ENCODE measurements around the gene TANK.
"Not testable (repeated sequence)": the region's sequence is repeated elsewhere in the genome, so short reads cannot be mapped to it uniquely, and the experiment has no call there.

The TANK gene, protein sequence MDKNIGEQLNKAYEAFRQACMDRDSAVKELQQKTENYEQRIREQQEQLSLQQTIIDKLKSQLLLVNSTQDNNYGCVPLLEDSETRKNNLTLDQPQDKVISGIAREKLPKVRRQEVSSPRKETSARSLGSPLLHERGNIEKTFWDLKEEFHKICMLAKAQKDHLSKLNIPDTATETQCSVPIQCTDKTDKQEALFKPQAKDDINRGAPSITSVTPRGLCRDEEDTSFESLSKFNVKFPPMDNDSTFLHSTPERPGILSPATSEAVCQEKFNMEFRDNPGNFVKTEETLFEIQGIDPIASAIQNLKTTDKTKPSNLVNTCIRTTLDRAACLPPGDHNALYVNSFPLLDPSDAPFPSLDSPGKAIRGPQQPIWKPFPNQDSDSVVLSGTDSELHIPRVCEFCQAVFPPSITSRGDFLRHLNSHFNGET

DNA sequence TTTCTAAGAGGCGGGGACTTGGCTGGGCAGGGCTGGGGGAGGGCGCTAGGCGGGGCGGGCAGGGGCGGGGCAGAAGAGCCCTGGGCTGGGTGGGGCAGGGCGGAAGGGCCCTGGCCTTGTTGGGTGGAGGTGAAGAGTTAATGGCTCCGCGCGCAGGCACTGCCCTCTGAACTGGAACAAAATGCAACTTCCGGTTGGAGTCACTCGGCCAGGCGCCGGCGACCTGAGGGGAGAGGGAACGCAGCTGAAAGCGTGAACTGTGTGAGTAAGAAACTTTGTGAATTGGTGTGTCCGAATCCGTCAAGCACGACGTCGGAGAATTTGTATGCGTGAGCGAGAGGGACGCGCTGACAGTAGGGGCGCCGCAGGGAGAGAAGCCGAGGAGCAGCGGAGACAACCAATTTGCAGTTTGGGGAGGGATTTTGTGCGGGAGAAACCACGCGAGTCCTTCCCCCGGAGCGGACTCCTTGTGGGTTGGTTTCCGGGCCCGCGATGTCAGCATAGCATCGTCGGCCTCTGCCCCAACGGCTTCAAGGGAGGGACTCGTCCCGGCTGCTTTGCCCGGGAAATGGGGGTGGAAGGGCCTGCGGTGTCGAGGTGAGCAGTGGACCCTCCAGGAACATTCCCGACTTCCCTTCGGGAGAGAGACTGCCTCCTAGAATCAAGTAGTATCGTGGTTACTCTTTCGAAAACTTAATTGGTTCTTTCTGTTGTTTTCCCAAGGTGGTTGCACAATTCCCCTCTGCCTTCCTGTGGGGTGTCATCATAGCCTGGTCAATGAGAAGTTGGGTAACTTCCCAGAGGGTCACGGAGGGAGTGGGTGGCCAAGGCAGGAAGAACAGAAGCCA lies at the start of gene TANK:
TSS of gene TANK (plus strand) at position 203 of the 848 bp plus-strand sequence. CDS start 19,235 bp downstream, outside the sequence.
- peak; percentile 83 for DNase-seq

DNA sequence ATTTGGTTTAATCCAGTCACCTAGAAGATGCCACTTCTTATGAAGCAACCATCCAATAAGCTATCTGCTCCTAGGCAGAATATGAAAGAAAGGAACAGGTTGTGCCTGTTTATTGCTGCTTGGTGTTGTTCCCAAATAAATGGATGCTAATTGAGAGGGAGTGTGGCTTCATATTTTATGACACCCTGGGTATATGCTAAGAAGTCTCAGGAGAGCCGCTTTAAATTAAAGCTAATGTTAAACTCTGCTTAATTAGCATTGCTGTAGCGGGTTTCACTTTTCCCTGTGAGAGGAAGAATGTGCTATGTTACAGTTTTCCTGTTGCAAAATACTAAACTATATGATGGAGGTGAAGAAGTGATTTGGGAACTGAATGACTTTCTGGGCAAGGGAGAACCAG lies 48.7 kb upstream of the TANK start:
- DNase-seq, result no peak

DNA sequence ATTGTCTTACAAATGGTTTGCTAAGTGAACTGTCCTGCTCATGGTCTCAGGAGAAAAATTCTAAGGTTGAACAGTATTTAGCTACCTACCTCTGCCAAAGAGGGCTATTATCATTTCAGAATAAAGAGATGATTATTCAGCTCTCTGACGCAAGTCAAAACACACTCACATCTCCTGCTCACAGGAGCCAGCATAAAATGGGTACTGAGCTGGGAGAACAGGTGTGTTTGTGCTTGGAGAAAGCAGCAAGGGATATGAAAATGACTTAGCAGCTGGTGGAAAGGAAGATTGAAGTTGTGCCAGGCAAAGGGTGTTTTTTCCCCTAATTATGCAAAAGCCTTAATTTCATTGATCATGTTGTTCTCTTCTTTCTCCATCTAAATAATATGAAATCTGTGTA lies 47.3 kb upstream of the TANK start:
- no peak for DNase-seq

DNA sequence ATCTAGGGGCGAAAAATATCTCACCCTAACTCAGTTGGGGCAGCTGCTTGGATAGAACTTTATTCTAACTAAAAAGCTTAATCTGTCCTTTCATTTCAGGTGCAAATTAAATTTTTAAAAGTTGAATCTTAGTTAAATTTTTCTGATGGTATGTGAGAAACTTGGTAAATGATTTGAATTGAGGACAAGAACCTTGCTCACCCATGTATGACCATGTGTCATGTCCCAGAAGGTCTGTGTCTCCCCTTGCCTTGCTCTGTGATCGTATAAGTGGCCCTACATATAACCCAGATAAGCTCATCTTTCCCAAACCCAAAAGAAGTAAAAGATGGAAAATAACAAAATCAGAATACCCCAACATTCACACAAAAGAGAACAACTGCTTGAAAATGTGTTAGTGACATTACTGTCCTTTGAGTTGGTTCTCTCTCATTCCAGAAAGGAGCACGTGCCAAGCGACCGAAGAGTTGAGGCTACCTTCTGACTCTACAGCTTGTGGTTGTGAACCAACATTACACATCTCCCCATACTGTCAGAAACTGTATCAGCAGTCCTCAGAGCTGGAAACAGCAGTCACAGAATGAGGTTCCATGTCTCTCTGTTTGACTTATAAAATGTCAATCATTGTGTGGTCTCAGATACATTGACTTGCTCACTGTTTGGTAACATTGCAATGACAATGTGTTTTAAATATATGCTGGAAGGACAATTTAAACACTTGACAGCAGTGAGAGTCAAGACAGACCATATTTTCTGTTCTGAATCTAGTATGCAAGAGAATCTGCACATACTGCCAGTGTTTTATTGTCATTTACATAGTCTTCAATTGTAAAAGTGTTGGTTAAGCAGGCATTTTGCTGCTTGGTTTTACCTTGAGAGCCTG lies 46.3 kb upstream of the TANK start:
- DNase-seq, result no peak

DNA sequence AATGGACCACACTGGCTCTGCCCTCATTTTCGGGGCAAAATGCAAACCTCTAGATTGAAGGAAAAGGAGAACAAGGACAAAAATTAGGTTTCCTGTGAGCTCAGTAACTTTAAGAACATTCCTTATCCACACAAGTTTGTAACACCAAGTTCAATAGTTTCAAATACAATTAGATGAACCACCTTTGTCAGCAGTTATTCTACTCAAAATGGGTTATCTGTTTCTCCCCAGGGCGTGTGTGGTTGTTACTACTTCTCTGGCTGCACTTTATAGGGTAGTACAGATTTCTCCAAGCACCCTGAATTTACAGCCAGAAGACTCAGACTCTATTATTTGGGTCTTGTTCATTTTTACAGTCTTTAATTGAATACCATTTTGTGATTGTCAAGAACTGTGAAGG lies 45.0 kb upstream of the TANK start:
- no peak for DNase-seq

DNA sequence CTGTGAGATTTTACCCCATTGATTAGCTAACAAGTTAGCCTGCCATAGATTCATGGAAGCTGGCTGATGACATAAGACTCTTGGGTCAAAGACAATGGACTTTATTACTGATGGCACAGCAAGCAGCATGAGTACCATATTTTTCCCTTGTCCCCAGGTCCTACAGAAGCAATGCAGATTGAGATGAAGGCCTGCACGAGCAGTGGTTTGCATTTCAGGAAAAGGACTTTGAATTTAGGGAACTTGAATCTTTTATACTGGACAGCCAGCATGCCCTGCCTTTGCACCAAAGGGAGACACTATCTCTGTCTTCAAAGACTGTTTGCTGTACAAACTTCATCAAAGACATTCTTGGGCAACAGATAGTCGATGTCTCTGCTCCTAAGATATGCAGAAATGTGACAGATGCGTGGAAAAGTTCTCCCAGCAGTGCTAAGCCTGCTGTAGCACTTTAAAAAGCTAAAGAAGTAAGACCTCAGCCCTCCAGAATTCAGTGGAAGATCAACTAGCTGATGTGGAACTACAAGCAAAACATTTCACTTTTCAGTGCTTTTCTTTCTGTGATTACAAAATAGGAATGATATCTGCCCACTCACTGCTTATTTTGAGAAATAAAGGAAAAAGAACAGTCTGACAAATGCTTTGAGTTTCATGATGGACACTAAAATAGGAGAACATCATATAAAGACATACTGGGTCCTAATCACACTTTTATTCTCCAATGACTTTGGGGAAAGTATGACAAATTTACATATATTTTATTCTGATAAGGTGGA lies 44.4 kb upstream of the TANK start:
- no peak for DNase-seq

DNA sequence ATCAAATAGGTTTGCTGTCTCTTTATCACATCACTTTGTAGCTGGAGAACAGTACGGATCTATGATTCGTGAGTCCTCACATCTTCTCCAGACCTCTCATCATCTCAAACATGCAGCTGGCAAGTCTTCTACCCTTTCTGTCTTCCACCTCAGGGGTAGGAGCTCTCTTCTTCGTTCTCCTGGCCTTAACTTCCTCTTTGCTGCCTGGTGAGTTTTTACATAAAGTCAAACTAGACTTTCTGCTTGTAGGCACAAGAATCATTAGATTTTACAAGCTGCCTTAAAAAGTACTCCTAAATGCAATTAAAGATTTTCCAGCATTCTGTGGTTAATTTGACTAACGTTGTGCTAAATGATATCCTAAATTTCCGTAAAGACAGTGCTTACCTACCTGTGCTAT lies 43.7 kb upstream of the TANK start:
- no peak for DNase-seq

DNA sequence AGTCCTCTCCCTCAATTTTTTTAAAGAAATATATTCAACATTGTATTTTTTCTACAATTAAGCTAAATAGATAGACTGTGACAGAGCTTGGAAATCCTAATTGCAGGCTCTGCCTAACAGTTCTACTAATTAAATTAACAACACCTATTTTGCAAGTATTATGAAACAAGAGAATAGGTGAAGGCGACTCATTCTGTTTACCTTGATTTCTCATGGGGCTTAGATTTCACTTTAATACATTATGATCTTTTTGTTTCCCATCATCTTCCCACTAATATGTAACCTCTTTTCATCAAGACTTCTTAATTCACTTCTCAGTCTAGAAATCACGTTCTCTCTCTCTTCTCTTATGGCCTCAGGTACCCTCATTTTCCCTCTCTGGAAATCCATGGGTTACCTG lies 42.7 kb upstream of the TANK start:
- DNase-seq, result no peak

DNA sequence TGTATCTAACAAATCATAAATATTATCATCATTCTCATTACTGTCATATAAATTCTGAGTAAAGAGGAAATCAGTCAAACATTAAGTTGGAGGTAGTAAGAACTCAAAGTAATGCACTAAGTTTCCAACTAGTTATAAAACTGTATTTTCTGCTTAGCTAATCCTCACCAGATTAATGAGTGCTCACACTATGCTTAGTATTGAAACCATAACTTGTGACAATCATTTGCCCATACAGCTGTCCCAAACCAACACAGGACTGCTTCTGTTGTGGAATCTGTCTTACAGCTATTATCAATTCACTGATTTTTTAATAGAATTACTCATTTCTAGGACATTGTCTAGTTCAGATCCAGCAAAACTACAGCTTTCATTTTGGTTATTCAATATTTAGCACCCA lies 41.5 kb upstream of the TANK start:
- DNase-seq, result no peak

DNA sequence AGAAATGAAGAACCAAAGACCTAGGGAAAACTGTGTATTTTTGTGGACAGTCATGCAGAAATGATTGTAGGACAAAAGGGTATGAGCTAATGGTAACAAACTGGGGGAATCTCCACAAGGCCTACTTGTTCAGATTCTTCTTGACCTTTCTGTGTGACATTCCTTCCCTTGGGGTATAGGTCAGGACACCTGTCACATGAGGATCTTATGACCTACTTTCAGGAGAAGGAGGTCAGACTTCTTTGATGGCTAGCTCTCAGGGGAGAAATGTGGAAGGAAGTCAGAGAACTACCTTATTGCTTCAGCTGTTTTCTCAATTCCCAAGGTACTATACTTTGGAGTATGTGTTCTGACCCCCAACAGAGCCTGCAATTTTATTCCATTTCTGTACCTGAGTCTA lies 40.7 kb upstream of the TANK start:
- no peak for DNase-seq

DNA sequence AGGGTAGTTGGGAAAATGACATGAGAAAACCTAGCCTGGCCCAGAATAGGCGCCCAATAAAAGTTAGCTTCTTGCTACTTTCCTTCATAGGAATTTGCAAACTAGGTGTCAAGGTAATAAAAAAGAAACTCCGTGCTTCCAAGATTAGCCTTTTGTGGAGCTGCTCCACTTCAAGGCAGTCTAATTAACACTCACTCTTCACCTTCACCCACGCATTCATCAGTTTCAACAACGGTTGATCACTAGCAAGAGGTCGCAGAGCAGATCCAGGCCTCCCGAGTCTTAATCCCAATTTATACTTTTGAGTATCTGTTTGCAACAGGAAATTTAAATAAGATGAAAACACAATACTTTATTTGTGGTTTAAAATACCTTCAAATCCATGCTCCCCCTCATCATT lies 39.5 kb upstream of the TANK start:
- no peak for DNase-seq

DNA sequence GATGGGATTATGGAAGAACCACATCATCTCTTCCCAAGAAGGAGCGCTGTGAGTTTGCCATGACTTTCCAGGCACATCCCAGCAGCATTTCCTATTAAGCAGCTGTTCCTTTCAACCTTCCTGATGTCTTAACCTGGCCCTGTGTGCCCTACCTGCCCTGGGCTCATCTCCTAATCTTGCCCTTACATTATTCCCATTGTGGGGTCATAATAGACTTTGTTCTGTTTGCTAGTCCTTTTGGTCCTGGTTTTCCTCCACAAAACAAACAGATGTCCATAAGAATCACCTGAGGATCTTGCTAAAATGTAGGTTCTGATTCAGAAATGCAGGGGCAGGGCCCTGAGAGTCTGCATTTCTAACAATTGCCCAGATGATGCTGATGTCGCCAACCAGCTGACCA lies 38.6 kb upstream of the TANK start:
- no peak for DNase-seq

DNA sequence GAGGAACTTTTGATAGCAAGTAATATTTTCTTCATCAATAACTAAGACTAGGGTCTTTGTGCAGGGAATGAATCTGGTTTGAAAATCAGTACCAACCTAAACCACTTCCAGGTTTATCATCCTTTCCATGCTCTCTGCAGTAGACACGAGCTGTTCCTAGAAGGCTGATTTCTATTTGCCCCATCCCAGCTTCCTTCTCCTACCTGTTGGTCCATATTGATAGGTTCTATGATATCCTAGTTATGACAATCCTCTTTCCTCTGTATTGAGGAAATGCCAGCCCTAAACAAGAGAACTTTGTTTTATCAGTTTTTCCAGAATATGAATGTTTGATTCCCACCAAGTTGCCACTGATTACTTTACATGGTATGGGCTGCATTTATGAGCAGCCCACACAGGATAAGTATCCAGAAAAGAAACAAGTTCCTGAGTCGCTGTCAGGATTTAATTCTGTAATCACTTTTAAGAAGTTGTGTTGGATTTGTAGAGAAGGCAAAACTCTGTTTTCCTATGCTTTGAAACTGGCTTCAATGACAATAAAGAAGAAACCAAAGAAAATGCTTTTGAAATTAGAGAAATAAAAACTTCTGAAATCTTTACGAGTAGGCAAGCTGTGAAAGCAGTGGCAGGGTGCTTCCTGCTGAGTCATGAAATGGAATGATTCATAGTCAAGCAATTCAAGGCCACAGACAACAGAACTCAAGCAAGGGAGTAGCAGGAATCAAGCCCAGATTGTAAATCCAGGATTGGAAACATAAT lies 37.3 kb upstream of the TANK start:
- no peak for DNase-seq

DNA sequence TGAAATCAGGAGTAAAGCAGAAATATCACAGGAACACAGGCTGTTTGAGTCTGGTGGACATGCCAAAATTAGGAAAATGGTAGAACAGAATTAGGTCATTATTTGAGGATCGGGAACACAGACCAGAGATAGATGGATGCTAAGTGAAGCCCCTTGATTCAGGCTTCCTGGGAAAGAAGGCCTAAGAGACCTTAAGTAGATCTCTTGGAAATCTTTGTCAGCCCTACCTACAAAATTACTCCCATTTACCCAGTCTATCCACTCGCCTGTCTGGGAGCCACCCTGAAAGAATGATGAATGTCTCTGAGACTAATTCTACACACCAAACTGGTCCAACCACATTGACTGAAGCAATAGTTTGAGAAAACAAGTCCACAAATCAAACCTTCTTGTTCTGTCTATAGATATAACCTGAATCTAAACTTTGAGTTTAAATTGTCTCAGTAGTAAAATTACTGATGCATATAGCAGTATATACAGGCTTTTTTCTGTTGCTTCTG lies 36.6 kb upstream of the TANK start:
- DNase-seq, result no peak

DNA sequence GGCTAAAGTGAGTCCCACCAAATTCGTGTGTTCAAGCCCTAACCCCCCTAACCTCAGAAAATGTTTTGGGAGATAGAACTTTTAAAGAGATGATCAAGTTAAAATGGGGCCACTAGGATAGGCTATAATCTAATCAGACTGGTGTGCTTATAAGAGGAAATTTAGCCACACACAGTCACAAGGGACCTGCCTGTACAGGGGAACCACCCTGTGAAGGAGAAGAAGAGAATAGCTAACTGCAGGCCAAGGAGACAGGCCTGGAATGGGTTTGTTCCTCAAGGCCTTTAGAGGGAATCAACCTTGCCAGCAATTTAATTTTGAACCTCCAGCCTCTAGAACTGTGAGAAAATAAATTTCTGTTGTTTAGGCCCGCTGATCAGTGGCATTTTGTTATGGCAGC lies 36.0 kb upstream of the TANK start:
- DNase-seq, result no peak

DNA sequence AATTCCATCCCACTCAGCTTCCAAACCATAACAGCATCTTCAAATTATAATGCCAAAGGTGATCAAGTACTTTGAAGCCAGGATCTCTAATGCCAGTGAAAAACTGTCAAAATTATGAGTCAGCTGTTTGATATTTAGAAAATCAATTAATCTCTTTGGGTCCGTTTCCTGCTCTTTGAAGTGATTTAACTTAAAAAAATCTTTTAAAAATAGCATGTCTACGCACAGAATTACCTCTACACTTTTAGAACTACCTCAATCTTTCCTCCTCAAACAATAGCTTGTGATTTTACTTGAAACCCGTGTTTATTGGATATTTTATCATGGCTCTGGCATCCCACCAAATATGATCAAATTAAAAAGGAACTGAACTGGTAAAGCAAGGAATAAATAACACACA lies 31.3 kb upstream of the TANK start:
- no peak for DNase-seq

DNA sequence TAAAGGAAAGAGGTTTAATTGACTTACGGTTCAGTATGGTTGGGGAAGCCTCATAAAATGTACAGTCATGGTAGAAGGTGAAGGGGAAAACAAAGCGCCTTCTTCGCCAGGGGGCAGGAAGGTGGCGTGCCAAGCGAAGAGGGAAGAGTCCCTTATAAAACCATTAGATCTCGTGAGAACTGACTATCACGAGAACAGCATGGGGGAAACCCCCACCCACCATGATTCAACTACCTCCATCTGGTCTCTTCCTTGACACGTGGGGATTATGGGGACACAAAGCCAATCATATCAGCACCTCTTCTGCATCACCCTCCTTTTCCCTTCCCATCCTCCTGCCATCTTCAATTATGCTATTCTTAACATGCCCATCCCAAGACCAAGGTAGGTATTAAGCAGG lies 29.9 kb upstream of the TANK start:
- no peak for DNase-seq

DNA sequence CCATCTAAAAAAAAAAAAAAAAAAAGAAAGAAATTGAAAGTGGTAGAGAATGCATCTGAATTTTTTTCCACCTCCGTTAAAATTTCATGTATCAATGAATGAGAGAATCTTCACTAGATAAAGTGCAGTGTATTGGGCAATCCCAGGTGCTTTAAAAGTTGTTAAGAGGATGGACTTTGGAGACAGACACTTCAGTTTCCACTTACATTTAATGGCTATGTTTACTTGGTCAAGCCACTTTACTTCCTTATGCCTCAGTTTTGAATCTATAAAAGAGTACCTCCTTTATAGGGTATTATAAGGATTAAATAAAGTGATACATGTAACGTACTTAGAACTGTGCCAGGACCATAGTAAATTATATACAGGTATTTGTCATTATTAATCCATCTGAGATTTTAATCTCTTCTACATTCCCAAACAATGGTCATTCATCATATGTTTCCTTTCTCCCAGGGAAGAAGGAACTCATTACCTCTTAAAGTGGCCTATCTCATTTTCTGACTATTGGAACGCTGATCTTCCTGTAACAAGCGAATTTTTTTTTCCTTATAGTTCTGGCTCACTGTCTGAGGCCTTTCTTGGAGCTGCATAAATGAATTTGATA lies 29.1 kb upstream of the TANK start:
- no peak for DNase-seq

DNA sequence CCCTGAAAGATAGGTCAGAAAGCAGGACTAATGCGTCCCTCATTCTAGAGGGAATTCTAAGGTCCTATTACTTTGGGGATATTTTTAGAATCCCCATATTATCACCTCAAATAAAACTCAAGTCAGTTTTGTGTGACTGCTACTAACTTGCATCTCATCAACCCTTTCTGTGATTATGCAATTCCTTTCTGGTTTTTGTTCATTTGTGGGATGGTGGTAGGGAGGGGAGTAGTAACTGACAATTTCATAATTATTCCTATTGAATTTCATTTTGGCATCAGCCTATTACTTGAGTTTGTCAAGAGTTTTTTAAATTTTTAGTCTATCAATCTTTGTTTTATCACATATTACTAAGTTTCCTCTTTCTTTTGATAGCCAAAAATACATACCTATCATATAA lies 28.4 kb upstream of the TANK start:
- DNase-seq, result no peak

DNA sequence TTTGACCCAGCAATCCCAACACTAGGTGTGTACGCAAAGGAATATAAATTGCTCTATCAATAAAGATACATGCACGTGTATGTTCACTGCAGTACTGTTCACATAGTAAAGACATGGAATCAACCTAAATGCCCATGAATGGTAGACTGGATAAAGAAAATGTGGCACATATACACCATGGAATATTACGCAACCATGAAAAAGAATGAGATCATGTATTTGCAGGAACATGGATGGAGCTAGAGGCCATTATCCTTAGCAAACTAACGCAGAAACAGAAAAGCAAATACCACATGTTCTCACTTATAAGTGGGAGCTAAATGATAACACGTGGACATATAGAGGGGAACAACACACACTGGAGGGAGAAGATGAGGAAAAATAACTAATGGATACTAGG lies 27.8 kb upstream of the TANK start:
- DNase-seq, result not testable (repeated sequence)

DNA sequence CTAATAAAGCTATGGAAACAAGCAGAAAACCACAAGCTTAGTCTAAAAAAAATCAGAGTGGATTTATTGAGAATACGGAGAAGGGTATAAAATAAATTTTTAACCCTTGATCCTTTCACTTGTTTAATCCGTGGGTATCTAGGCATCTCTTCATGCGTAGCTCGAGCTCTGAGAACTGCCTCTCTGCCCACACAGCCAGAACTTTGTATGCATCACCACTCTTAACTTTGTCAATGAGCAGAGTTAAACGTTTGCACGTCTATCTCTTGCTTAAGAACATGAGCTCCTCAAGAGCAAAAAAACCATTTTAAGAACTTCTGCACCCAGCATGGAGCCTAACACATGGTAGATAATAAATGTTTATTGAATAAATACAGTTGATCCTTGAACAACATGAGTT lies 26.9 kb upstream of the TANK start:
- no peak for DNase-seq
